ENCODE results near the gene SEMA4G. TPM values are rescaled to one million over a fixed set of nuclear protein-coding genes. Genes with fewer than 3 reads are reported as not detected.

The SEMA4G gene
- total and polyA plus RNA-seq, 2 of the 4 experiments (the other 2 are of a cell fraction): 0.90 to 8.7 TPM

DNA sequence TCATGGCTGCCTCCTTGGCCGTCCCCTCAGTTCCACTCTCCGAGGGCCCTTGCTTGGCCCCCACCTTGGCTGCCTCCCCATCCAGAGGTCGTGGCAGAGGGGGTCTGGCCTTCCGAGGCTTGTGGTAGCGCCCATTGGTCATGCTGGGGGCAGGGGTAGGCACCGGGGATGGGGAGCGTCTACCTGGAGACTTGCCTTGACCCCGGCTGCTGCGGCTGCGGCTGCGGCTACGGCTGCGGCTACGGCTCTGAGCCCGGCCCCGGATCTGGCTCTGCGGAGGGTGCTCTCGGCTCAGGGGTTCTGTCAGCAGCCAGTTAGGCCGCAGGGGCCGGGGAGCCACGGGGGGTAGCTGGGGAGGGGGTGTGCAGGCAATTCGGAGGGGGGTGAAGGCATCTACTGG lies 41.0 kb downstream of the SEMA4G start:
- no TSS peak for BruUV-seq (replicated peaks)
- Histone ChIP-seq H3K23ac (ENCODE audit: low read depth, low read length) (no peak overlapping the region), H3K9me3 (ENCODE audit: control insufficient read depth, insufficient read depth, low read length) (no peaks in the 10 kb centered on the region), H2BK20ac (ENCODE audit: low read depth, low read length) (no peak overlapping the region), H2AFZ (replicated peaks; ENCODE audit: low read length, poor library complexity) (no peak overlapping the region), H3K4me3 (ENCODE audit: insufficient read depth, low read depth, low read length) (no peak overlapping the region), H4K8ac (ENCODE audit: low read depth in 2 of 2, low read length in 2 of 2) (no peak overlapping the region), H3K36me3 (ENCODE audit: control insufficient read depth, insufficient read depth, low read length) (peaks cover 19% of the 10 kb centered on the region), H3K9me1 (ENCODE audit: insufficient read depth, low read length) (peaks cover 27% of the 10 kb centered on the region), H3K14ac (replicated peaks; ENCODE audit: low read depth, low read length) (no peak overlapping the region), H2BK15ac (ENCODE audit: low read depth, low read length) (no peak overlapping the region), H3K56ac (ENCODE audit: extremely low read depth, insufficient read depth, low read length) (no peak overlapping the region), H3K4ac (ENCODE audit: low read depth, low read length) (no peak overlapping the region), H2BK120ac (ENCODE audit: low read depth, low read length) (no peak overlapping the region), H3K27ac (ENCODE audit: insufficient read depth, low read length) (no peak overlapping the region), H3K79me1 (ENCODE audit: low read depth in 1 of 2, low read length in 2 of 2) (peaks cover 10 to 42% of the 10 kb centered on the region in 2 experiments; a peak in 3 of 4 replicates), H2AK5ac (ENCODE audit: low read depth, low read length) (0 out of 2 replicates have a peak overlapping the region, but pooled peaks have one; percentile 21), H2AK9ac (replicated peaks; ENCODE audit: low read depth, low read length, poor library complexity) (no peak overlapping the region), H4K5ac (ENCODE audit: low read depth, low read length) (no peak overlapping the region), H3K4me2 (ENCODE audit: low read depth, low read length) (no peak overlapping the region), H2BK5ac (ENCODE audit: low read depth, low read length, poor library complexity, severe bottlenecking) (no peak overlapping the region), H3K18ac (ENCODE audit: low read depth, low read length) (no peak overlapping the region), H4K91ac (ENCODE audit: insufficient read depth, low read depth, low read length) (no peak overlapping the region), H3K4me1 (ENCODE audit: control insufficient read depth, insufficient read depth, low read length) (peaks cover 43% of the 10 kb centered on the region), H4K20me1 (ENCODE audit: insufficient read depth, low read length) (peaks cover 26% of the 10 kb centered on the region), H3K9ac (ENCODE audit: low read depth, low read length) (no peak overlapping the region), H3K27me3 (ENCODE audit: control insufficient read depth, insufficient read depth, low read length) (no peaks in the 10 kb centered on the region)
- TF ChIP-seq MXI1 (IDR thresholded peaks at IDR 0.05; ENCODE audit: borderline replicate concordance, low read depth, low read length) (no peak), RAD21 (IDR thresholded peaks at IDR 0.05; ENCODE audit: low read length) (no peak), CEBPB (IDR thresholded peaks at IDR 0.05; ENCODE audit: low read depth, low read length) (no peak), FOS (IDR thresholded peaks at IDR 0.05; ENCODE audit: low read depth, low read length) (no peak), CHD1 (IDR thresholded peaks at IDR 0.05; ENCODE audit: low read depth, low read length) (no peak), MAFK (IDR thresholded peaks at IDR 0.05; ENCODE audit: low read depth, low read length) (no peak)
- TF ChIP-seq, protein P1, sequence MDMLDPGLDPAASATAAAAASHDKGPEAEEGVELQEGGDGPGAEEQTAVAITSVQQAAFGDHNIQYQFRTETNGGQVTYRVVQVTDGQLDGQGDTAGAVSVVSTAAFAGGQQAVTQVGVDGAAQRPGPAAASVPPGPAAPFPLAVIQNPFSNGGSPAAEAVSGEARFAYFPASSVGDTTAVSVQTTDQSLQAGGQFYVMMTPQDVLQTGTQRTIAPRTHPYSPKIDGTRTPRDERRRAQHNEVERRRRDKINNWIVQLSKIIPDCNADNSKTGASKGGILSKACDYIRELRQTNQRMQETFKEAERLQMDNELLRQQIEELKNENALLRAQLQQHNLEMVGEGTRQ (IDR thresholded peaks at IDR 0.05; ENCODE audit: low read depth, low read length): no peak
- TF ChIP-seq, protein P2, sequence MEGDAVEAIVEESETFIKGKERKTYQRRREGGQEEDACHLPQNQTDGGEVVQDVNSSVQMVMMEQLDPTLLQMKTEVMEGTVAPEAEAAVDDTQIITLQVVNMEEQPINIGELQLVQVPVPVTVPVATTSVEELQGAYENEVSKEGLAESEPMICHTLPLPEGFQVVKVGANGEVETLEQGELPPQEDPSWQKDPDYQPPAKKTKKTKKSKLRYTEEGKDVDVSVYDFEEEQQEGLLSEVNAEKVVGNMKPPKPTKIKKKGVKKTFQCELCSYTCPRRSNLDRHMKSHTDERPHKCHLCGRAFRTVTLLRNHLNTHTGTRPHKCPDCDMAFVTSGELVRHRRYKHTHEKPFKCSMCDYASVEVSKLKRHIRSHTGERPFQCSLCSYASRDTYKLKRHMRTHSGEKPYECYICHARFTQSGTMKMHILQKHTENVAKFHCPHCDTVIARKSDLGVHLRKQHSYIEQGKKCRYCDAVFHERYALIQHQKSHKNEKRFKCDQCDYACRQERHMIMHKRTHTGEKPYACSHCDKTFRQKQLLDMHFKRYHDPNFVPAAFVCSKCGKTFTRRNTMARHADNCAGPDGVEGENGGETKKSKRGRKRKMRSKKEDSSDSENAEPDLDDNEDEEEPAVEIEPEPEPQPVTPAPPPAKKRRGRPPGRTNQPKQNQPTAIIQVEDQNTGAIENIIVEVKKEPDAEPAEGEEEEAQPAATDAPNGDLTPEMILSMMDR (conservative IDR thresholded peaks at IDR 0.05; ENCODE audit: low read depth, low read length): no peak
- dilution Hi-C loops (cut with HindIII; ENCODE audit: low sequenced_read_pairs, unreplicated experiment): no loop called here
- intact Hi-C loops (cut with micrococcal nuclease): loop anchor here (10.0 kb wide), 1 partner anchor 446 kb away; no protein-coding TSS in a partner anchor
- ATAC-seq (ENCODE audit: low read depth): no peak
- in situ Hi-C loops (cut with MboI; ENCODE audit: low sequenced_read_pairs): no loop called here
- no peak for DNase-seq
- ChIA-PET CTCF (no interaction called here), POLR2A (ENCODE audit: unreplicated experiment) (interaction anchor here (0.6 kb wide), 1 partner anchor 856 kb away, joined by 3 read pairs; no protein-coding TSS in a partner anchor)
- WGBS, 2 experiments (ENCODE audit: extremely low coverage in 2 of 2, insufficient read length in 1 of 2): 100% methylated on average over 2 of the region's 22 CpGs; no CpG with 5 or more reads in 1 of the 2 experiments
